GM18498 (cell line): Measurements from ENCODE around the gene MICAL2.

ENCODE experiments used
- ATAC-seq: cut with Tn5 transposase; IDR thresholded peaks from one replicate; pipeline ENCODE4 v1.9.1; 2021; ENCODE audit warnings: mild to moderate bottlenecking, moderate library complexity; ENCODE audit not compliant: unreplicated experiment

The MICAL2 gene

DNA sequence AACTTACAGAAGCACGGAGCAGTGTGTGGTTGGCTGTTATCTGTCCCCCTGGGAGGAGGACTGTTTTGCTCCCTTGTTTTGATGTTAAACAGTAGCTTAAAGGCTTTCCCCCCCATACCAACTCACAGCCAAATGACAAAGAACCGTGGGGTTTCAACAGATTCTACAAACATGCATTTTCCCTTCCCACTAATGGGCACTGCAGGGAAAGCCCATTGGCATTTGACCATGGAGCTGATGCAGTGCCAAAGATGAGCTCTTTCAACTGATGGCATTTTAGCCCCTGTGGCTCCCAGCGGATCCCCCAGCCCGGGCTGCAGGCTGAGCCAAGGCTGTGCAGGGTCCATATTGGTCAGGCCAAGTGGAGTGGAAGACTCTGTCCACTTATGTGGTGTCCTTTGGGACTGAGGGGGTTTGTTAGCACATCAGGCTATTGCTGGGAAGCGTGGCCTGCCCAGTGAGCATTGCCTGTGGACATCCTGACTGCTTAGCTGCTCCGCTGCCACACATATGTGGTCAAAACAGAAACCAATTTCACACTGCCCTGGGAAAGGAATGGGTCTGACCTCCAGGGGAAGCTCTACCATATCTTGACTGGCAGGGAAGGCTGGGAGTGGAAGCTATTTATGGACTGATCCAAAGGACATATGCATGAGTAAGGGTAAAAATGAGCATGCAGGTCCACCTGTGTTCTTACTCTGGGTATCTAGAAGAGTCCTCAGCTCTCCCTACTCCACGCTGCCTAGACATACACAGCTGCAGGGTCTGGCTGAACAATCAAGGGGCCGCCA is 150.5 kb downstream of the MICAL2 start:
- ATAC-seq = no peak

DNA sequence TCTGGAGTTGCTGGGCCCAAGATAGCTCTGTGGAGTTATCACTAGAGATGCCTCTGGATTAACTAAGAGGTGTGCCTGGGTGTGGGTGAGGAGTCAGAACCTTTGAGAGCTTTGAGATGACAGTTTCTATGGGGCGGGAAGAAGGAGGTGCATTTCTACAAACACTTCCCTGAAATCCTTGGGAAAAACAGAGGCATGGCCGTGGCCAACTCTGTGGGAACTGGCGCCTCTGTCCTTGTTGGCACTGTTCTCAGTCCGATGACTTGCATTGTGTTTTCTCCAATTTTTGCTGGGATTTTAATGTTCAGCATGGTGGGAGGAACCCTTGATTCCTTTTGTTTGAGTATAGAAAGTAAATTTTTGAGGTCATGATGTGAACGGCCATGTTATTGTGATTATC is 151.2 kb downstream of the MICAL2 start:
- ATAC-seq = no peak

DNA sequence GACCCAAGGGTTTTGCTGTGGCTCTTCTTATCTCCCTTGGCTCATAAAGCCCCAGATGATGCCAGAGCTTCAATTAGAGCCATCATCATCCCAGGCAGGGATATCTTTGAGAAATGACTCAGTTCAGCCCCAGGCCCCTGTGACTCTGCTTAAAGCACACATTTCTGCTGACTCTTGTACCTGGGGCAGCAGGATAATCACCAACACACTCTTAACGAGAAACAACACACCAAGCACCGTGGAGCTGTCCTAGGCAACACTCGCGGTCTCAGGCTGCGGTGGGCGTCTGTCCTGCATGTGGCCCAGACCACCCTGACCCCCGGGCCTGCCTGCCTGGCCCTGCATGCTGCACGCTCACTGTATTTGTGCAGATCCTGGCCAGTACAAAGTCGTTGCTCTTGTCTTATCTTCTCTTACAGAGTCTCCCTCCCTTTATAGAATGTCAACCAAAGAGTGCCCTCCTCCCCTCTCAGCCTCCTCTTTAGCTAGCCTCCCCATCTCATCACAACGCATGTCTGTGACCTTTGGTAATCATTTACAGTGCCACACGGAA is 152.8 kb downstream of the MICAL2 start:
- ATAC-seq = no peak

DNA sequence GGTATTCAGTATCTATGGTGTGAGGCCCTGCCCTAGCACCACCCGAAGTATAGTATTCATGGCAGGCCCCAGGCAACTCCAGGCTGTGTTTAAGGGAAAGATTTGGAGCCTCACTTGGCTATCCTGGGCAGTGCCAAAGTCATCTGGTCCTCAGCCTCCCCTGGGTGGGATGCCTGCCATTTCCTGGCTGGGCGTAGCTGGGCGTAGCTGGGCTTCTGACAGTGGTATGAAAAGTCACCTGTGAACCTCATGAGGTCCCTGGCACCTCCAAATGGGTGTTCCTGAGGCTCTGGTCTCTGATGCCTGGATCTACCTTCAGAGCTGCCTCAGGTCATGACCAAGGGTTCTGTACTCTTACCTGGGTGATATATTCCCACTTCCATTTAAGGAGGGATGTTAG is 154.0 kb downstream of the MICAL2 start:
- ATAC-seq = no peak

DNA sequence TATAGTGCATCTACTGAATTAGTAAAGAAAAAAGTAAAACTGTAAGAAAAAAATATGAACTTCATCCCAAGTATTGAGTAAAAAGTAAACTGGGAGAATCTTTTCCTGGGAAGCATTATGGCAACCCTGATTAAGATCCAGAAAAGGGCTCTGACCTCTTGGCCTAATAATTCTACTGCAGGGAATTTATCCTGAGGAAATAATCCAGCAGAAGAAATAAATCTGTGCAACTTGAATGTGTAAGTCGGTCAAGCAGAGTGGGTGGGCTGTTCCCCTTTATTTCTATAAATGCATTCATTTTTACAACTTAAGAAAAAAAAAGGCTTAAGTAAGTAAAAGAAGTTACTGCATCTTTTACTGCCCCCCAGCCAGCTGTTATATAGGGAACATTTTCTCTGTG is 155.7 kb downstream of the MICAL2 start:
- no peak for ATAC-seq

DNA sequence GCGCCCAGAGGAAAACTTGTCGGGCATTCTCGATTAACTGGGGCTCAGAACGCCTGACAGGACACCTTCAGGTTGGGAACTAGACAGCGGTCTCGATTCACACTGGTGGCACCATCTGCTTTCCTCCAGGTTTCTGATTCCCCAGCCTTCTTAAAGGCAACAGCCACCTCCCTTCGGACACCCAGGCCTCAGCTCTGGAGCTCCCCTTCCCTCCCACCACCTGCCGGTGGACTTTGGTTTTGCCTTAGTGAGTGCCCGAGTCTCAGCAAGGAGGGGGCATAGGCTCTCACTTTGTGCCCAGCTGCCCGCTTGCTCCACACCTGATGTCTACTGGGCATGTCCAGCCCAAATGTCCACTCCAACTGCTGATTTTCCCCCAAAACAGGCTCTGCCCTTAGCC is 156.6 kb downstream of the MICAL2 start:
- no peak for ATAC-seq

DNA sequence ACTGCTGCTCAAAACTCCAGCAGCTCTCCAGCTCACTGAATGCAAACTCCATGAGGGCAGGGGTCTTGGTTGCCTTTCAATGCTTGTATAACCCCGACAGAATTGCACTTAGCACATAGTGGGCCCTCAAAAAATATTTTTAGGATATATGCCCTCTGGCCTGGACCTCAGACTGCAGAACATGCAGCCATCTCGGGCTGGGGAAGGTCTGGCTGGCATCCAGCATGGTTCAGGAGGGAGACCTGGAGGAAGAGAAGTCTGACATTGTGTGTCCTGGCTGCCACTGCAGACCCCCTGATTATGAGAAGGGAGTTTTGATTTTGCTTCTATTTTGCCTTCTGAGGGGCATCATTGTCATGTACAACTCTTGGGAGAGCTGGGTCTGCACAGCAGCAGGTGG is 157.5 kb downstream of the MICAL2 start:
- ATAC-seq = no peak

DNA sequence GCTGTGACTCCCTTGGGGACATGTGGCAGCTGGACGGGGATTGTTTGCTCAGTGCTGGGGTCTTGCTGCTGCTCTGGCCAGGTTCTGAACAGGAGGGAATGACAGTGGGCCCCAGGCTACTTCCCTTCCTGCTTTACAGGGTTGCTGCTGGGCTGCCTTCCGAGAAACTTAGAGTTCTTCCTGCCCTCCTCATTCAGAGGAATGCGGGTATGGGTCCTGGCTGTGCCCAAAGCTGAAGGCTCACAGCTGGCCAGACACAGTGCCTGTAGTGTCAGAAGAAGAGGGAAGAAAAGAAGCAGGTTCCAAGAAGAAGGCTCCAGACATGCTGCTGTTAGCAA is 158.7 kb downstream of the MICAL2 start:
- no peak for ATAC-seq

DNA sequence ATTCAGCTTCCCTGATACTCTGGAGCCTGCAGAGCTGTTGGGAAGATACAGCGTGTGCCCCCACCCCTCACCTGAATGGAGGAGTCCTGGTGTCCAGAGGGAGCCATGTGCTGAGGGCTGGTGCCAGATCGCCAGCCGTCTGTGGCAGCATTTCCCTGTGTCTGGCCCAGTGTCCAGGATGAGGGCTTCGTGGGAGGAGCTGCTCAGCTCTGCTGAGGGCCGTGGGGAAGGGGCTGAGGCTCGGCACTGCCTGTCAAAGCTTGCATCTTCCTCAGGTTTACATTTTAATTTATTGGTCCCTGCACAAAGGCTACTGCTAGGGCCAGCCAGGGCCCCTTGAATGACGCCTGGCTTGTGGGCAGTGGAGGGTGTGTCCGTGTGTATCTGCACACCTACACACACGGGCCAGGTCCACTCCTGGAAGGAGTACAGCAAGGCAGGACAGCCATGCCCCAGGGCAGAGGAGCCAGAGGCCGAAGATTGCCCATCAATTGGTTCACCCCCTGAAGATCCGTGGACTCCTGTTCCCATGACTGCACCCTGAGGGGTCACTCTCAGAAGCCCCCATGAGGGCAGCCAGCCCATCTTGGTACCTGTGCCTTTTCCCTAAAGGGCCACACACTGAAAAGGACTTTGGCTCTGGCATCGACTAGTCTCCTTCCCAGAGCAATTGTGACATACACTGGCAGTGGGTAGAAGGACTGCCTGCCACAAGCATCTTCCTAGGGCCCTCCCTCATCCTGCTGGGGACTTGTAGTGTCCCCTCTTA is 159.2 kb downstream of the MICAL2 start:
- ATAC-seq = no peak

DNA sequence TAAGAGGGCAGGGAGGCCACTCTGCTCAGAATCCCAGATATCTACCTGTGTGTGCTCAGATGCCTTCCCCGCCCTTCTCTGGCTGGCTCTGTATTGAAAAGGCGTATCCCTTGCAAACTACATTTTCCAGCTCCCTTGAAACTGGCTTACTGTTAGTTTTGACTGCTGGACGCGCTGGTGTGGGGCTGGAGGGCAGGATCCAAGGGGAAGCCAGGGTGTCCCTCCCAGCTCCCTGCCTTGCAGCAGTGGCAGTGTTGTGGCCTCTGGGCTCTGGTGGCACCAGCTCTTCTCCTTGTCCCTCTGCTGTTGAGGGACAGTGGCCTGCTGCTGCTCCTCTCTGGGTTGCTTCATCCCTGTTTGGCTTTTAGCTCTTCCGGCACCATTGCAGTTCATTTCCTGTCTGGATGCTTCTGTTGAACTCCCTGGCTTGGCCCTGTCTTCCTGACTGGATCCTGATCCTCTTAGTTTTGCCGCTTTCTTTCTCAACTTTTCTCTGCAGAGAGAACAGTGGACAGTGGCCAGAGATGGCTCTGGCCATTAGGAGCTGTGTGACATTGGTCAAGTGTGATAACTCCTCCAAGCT is 159.9 kb downstream of the MICAL2 start:
- no peak for ATAC-seq

DNA sequence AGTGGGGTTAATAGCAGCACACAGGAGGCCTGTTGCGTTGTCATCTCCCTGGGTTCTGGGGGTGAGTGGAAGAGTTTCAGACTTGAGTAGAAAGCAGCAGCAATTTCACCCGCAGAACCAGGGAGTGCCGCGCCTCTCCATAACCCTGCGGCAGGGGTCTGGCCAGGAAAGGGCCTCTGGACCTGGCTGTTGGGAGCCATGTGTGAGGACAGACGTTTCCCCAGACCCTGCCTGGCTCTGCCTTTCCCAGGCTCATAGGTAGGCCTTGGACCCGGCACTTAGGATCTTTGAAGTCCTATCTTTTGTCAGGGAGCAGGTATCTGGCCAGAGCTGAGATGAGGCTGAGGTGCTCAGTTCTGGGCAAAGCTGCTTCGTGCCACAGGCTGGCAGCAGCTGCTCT is 160.4 kb downstream of the MICAL2 start:
- no peak for ATAC-seq

DNA sequence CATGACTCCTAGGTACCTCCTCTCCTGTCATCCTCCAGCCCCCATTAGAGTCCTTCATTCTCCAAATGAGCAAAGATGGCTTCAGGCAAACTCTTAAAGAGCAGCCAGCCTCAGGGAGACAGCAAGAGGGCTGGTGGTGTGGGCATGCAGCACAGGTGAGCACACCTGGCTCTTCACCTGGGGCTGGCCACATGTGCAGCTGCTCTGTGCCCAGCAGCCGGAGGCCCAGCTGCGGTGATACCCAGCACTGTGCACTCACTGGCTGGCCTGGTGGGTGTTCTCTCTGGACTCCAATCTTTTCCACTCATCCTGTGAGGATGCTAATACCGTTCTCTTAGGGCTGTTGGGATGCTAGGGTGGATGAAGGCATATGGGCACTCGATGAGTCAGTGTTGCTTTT is 160.9 kb downstream of the MICAL2 start:
- ATAC-seq = no peak

DNA sequence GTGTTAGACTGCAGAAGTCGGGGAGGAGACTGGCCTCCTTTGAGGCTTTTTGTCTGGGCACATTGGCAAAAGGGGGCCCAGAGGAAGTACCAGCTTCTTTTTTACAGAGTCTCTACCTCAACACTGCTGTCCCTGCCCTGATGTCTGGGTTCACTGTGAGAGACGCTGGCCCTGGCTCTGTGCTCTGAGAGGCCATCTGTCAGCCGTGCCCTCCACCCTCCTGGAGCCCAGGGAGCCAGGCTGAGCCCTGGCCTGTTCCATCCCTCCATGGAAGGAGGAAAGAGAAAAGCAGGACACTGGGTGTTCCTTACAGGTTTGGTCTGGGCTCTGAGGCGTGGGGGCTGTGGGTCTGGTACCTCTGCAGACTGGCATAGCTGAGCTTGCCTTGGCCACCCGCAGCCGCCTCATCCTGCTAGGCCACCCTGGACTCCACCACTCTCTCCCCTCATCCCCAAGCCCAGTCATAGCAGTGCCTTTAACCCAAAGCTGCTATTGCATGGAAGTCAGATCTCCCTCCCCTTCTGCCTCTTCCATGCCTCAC is 161.5 kb downstream of the MICAL2 start:
- no peak for ATAC-seq

DNA sequence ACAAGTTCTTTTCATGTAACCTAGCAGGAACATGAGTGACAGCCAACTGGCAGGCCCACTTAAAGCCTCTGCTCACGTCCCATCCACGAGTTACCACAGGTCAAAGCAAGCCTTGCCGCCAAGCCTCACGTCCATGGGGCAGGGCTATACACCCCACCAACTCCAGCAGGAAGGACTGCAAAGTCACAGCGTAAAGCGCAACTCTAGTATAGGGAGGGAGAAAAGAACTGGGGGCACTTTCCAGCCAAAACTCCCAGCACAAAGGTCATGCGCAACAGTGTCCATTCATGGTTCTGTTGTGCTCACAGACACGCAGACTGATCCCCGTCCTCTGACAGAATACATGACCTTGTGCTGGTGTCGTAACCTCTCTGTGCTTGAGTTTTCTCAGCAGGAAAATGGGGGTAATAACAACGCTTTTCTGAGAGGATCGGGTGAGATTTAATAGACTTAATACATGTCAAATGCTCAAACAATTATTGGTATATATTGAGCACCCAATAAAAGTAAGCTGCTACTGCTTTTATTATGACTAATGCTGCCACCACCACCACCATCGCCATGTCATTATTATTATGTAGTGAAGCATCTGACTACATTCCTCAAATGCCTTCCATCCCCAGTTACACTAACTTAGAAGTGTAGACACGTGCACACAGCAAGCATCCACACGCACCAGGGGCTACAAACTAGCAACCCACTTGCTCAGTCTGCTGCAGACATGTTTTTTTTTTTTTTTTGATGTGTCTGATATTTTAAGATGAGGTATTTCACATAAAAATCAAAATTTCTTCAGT is 162.6 kb downstream of the MICAL2 start:
- no peak for ATAC-seq

DNA sequence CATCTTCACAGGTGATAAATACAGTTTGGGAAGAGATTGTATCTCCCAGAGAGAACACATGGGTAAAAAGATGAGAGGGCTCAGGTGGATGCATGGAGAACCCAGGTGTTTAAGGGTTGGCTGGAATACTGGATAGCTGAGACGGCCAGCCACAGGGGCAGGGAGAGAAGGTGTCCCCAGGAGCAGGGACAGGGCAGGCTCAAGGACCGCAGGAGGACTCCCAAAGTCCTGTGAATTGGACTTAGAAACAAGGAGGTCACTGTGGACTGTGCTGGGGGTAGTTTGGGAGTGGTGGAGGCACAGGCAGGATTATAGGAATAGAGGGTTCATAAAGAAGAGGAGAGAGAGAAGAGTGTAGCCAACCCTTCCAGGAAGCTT is 163.2 kb downstream of the MICAL2 start:
- no peak for ATAC-seq

DNA sequence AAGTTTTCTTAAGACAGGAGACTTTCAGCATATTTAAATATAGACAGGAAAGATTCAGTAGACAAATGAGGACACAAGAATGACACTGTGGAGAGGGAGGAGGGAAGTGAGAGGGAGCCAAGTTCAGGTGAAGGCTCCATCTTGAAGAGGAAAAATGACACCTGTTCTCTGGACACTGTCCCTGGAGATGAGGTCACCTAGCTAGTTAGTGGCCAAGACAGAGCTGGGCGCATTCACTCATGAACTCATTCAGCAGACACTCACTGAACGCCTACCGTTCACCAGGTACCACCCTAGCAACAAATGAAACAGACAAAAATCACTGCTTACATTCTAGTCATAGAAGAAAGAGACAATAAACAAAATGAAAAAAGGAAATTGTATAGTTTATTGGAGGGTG is 163.7 kb downstream of the MICAL2 start:
- no peak for ATAC-seq

DNA sequence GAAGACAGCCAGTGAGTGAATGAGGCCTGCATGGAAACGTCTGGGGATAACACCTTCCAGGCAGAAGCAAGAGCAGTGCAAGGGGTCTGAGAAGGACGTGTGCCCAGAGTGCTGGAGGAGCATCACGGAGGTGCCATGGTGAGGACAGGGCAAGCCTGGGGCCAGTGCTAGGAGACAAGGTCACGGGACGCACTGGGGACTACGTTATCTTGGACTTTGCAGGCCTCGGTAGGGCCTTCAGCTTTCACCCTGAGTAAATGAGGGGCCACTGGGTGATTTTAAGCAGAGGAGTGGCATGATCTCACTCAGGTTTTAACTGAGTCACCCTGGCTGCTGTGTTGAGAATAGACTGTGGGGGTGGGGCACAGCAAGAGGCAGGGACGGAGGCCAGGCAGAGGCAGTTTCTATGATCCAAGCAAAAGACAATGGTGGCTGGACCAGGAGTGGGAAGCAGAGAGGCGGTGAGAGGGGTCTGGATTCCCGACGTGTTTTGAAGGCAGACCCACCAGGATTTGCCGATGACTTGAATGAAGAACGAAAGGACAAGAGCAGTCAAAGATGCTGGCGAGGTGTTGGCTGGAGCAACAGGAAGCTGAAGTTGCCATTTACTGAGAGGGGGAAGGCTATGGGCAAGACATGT is 164.3 kb downstream of the MICAL2 start:
- no peak for ATAC-seq

DNA sequence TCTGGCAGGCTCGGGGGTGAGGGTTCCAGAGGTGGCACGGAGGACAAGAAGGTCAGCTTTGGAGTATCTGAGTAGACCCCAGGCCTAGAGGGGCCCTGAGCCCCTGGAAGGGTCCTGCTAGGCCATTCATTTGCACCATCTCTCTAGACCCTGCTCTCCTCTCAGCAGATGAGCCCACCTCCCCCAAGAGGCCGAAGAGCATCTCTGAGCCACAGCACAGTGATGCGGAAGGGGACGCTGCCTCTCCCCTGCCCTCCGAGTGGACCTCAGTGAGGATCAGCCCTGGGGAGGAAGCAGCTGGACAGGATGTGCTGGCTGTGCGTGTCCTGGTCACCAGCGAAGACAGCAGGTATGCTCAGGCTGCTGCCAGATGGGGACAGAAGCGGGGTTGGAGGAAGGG is 165.4 kb downstream of the MICAL2 start:
- no peak for ATAC-seq

DNA sequence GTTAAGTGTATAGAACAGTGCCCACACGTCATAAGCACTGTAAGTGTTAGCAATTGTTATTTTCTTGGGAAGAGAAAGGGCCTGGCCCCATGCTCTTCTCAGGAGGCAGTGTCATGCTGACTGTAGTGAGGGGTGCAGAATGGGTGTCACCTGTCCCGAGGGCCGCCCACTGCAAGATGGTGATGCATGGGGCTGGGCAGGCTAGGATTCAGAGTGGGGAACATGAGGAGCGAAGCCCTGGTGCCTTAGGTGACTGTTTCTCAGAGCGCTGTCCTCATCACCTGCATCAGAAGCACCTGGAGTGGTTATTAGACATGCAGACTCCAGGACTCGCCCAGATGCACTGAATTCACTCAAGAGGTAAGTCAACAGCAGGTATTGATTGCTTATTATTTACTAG is 166.0 kb downstream of the MICAL2 start:
- no peak for ATAC-seq

DNA sequence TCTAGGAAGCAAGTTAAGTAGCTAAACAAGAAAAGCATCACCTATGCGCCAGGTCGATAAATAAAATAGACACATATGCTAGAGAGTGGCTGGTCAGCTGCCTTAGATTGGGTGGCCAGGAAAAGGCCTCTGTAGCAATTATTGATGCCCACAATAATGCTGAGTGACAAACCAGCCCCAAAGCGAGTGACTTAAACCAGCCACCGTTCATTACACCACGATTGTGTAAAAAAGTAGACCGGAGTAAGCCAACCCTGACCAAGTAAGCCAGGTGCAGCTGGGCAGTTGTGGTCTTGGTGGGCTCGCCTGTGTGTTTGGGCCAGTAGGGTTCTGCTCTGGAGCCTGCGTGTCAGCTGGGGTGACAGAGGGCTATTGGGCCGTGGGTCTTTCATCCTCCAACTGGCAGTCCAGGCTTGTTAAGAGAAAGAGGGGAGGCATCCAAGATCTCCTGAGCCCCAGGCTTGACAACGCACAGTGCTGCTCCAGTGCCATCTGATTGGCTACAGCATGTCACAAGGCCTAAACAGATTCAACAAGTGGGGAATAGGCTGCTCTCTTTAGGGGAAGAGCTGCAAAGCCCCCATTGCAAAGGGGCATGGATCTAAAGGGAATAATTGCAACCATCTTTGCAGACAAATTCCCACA is 166.6 kb downstream of the MICAL2 start:
- no peak for ATAC-seq
